ENCODE measurements around the gene NOTCH4. TPM values are rescaled to one million over a fixed set of nuclear protein-coding genes. Genes with fewer than 3 reads are reported as not detected.
"Not testable (repeated sequence)": the region's sequence is repeated elsewhere in the genome, so short reads cannot be mapped to it uniquely, and the experiment has no call there.

The NOTCH4 gene
- total RNA-seq, 1 experiment from 2014 or later, result 1.6 TPM

- DNase-seq, result no peak
- no peak overlapping the region for H3K4me3 ChIP-seq (ENCODE audit: insufficient read depth, low read depth, low read length)
Observed at GRCh38 chr6:32208996-32209395, 14.9 kb downstream of the NOTCH4 start.

DNA sequence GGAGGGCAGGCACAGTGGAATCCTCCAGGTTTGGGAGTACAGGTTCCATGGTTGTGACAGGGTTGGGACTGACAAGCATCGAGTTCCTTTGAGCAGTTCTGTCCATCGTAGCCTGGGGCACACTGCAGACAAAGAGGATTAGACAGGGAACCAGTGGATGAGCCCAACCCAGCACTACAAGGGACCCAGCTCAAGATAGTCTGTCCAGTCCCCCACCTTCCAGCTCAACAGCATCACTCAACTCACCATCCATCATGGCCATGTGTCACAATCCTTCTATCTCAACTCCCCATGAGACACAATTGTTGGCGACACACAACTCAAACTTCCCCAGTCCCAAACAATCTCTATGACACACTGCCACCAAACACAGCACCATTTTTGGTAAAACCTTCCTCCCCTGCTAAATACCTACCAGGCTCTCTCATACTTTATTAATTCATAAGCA, 19.6 kb downstream of the NOTCH4 start:
- Histone ChIP-seq H3K27me3 (ENCODE audit: control insufficient read depth, insufficient read depth, low read length) (peaks cover 2% of the 10 kb centered on the region; the same call in 1 of the 2 replicates), H3K36me3 (replicated peaks; ENCODE audit: control insufficient read depth, insufficient read depth, low read length) (no peaks in the 10 kb centered on the region), H3K4me3 (ENCODE audit: insufficient read depth, low read depth, low read length) (no peak overlapping the region)
- no peak for DNase-seq

More at GRCh38 chr6:32208996-32209395, 14.9 kb downstream of the NOTCH4 start:
- Histone ChIP-seq H3K27me3 (ENCODE audit: control insufficient read depth, insufficient read depth, low read length) (0 out of 2 replicates have a peak, but pooled peaks cover 2% of the 10 kb centered on the region), H3K36me3 (replicated peaks; ENCODE audit: control insufficient read depth, insufficient read depth, low read length) (no peaks in the 10 kb centered on the region)

- no peaks in the 10 kb centered on the region for H3K36me3 ChIP-seq (replicated peaks; ENCODE audit: control insufficient read depth, insufficient read depth, low read length)
- H3K27me3 ChIP-seq (ENCODE audit: control insufficient read depth, insufficient read depth, low read length), result peaks cover 2% of the 10 kb centered on the region; the same call in 1 of the 2 replicates
- no peak for DNase-seq
- no peak overlapping the region for H3K4me3 ChIP-seq (ENCODE audit: insufficient read depth, low read depth, low read length)
Observed at GRCh38 chr6:32203426-32204267, 20.2 kb downstream of the NOTCH4 start.

DNA sequence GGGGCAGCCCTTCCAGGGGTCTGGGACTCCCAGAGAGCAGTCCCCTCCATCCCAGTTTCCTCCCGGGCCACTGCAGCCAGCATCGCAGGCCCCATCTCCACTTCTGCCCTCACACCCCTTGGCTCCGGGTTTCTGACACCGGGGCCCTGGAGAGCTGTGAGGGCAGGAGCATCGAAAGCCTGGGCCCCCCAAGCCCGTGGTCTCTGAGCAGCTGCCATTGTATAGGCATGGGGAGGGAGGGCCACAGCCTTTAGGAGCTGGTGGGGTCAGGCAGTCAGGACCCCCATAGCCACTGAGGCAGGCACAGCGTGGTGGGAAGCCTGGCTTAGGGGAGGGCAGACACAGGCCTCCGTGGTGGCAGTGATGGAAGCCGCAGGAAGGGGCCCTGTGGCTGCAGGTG, 21.7 kb downstream of the NOTCH4 start:
- peaks cover 2% of the 10 kb centered on the region; the same call in 1 of the 2 replicates for H3K27me3 ChIP-seq (ENCODE audit: control insufficient read depth, insufficient read depth, low read length)
- DNase-seq, result no peak
- no peaks in the 10 kb centered on the region for H3K36me3 ChIP-seq (replicated peaks; ENCODE audit: control insufficient read depth, insufficient read depth, low read length)
- no peak overlapping the region for H3K4me3 ChIP-seq (ENCODE audit: insufficient read depth, low read depth, low read length)

- Histone ChIP-seq H3K27me3 (ENCODE audit: control insufficient read depth, insufficient read depth, low read length) (peaks cover 2% of the 10 kb centered on the region; the same call in 1 of the 2 replicates), H3K36me3 (replicated peaks; ENCODE audit: control insufficient read depth, insufficient read depth, low read length) (no peaks in the 10 kb centered on the region), H3K4me3 (ENCODE audit: insufficient read depth, low read depth, low read length) (no peak overlapping the region)
- DNase-seq, result no peak
Observed at GRCh38 chr6:32200711-32201475, 23.0 kb downstream of the NOTCH4 start.

GRCh38 chr6:32198866-32199265, 25.0 kb downstream of the NOTCH4 start:
- Histone ChIP-seq H3K27me3 (ENCODE audit: control insufficient read depth, insufficient read depth, low read length) (no peaks in the 10 kb centered on the region; the same call in 1 of the 2 replicates), H3K4me3 (ENCODE audit: insufficient read depth, low read depth, low read length) (no peak overlapping the region), H3K36me3 (replicated peaks; ENCODE audit: control insufficient read depth, insufficient read depth, low read length) (no peaks in the 10 kb centered on the region)
- no peak for DNase-seq

- H3K36me3 ChIP-seq (replicated peaks; ENCODE audit: control insufficient read depth, insufficient read depth, low read length), result no peaks in the 10 kb centered on the region
- no peaks in the 10 kb centered on the region; the same call in 1 of the 2 replicates for H3K27me3 ChIP-seq (ENCODE audit: control insufficient read depth, insufficient read depth, low read length)
- no peak overlapping the region for H3K4me3 ChIP-seq (ENCODE audit: insufficient read depth, low read depth, low read length)
- DNase-seq, result no peak
Observed at GRCh38 chr6:32198345-32198696, 25.5 kb downstream of the NOTCH4 start.

GRCh38 chr6:32196682-32197616, 26.9 kb downstream of the NOTCH4 start:
- H3K36me3 ChIP-seq (replicated peaks; ENCODE audit: control insufficient read depth, insufficient read depth, low read length), result no peaks in the 10 kb centered on the region

DNA sequence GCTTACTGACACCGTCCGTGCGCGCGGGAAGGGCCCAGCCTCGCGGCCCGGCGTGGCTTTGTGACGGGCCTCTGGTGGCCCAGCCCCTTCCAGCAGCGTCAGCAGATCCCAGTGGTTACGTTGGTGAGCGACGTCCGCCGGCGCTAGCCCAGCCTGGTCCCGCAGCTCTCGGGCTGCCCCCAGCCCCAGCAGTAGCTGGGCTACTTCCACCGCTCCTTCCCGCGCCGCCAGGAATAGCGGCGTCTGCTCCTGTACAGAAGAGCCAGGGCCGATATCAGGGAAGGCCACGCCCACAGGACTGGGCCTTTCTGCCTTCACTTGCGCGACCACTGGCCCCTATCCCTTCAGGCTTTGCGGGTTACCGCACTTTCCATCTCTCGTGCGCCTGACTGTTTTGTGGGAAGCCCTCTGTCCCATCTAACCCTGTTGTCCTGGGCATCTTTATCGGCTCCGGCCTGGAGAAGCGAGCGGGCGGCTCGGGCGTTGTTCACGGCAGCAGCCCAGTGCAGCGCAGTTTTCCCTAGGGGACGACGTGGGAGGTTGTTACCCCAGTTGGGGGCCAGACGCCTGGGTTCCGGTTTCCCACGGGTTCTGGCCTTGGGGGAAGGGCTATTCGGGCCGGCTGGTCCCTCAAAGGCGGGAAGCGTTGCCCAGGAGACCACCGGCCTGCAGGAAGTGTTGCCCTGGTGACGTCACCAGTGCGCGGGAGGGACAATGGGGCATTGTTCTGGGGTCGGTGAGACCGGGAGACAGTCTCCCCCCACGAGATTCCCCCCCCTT, 27.8 kb downstream of the NOTCH4 start:
- Histone ChIP-seq H3K36me3 (replicated peaks; ENCODE audit: control insufficient read depth, insufficient read depth, low read length) (no peaks in the 10 kb centered on the region), H3K27me3 (ENCODE audit: control insufficient read depth, insufficient read depth, low read length) (no peaks in the 10 kb centered on the region), H3K4me3 (ENCODE audit: insufficient read depth, low read depth, low read length) (peak overlapping the region; percentile 92)
- peak; percentile 90 for DNase-seq

More at GRCh38 chr6:32196682-32197616, 26.9 kb downstream of the NOTCH4 start:
- Histone ChIP-seq H3K4me3 (ENCODE audit: insufficient read depth, low read depth, low read length) (peak overlapping the region; percentile 92), H3K27me3 (ENCODE audit: control insufficient read depth, insufficient read depth, low read length) (no peaks in the 10 kb centered on the region; the same call in 1 of the 2 replicates)
- DNase-seq, result peak; percentile 56

DNA sequence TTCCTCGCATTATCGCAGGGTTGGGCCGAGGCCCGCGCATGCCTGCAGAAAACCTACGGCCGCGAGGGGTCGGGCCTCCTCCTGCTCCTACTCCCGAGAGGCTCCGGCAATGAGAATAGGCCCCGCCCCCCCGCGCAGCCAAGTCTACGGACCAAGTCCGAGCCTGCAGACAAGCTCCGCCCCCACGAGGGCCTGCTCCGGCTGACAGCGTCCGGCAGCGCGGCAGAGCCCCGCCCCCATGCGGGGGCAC, 28.3 kb downstream of the NOTCH4 start:
- Histone ChIP-seq H3K4me3 (ENCODE audit: insufficient read depth, low read depth, low read length) (peak overlapping the region; percentile 92), H3K27me3 (ENCODE audit: control insufficient read depth, insufficient read depth, low read length) (no peaks in the 10 kb centered on the region), H3K36me3 (replicated peaks; ENCODE audit: control insufficient read depth, insufficient read depth, low read length) (no peaks in the 10 kb centered on the region)
- peak; percentile 98 for DNase-seq

DNA sequence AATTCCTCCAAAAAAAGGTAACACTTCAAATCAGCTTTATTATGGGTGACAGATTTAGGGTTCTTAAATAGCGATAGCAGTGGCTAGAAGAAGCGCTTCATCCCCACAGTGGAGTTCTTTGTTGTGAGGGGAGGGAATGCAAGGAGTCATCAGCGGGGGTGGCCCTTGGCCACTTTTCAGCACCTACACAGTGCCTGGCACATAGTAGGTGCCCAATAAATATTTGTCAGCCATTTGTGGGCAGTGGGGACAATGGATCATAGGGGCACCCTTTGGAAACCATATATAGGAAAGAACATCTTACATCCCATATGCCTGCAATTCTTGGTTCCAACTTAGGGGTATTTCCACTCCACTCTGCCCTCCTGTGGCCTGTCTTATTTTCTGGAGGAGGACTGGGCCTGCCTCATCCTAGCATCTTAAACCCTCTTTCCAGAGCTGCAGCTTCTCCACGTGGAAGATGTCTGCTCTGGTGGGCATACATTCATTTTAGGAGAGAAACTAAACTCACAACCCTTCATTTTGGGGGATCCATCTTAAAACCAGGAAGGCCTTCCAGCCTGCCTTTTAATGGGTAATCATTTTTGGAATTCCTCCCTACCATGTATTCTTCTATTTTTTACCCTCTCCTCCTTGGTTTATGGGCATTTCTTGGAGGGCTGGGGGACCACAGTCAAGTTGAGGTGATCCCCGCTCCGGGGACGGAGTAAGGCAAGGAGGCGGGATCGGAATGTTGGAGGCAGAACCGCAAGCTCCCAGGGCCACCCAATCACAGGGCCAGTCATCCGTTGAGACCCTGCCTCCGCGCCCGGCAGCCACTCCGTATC, 28.8 kb downstream of the NOTCH4 start:
- no peak for DNase-seq
- H3K36me3 ChIP-seq (replicated peaks; ENCODE audit: control insufficient read depth, insufficient read depth, low read length), result no peaks in the 10 kb centered on the region
- H3K27me3 ChIP-seq (ENCODE audit: control insufficient read depth, insufficient read depth, low read length), result no peaks in the 10 kb centered on the region
- H3K4me3 ChIP-seq (ENCODE audit: insufficient read depth, low read depth, low read length), result peak overlapping the region; percentile 49

DNA sequence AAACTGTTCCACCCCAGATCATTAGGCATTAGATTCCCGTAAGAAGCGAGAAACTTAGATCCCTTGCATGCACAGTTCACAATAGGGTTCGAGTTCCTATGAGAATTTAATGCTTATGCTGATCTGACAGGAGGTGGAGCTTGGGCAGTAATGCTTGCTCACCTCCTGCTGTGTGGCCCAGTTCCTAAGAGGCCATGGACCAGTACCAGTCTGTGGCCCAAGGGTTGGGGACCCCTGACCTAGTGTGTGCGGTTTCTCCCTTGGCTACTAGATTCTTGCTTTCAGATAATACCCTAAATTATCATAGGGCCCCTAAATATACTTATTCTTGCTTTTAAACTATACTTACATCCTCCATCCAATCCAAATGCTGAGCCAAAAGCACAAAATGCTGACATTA, 29.5 kb downstream of the NOTCH4 start:
- DNase-seq, result no peak
- no peaks in the 10 kb centered on the region for H3K27me3 ChIP-seq (ENCODE audit: control insufficient read depth, insufficient read depth, low read length)
- no peak overlapping the region for H3K4me3 ChIP-seq (ENCODE audit: insufficient read depth, low read depth, low read length)
- H3K36me3 ChIP-seq (replicated peaks; ENCODE audit: control insufficient read depth, insufficient read depth, low read length), result no peaks in the 10 kb centered on the region

DNA sequence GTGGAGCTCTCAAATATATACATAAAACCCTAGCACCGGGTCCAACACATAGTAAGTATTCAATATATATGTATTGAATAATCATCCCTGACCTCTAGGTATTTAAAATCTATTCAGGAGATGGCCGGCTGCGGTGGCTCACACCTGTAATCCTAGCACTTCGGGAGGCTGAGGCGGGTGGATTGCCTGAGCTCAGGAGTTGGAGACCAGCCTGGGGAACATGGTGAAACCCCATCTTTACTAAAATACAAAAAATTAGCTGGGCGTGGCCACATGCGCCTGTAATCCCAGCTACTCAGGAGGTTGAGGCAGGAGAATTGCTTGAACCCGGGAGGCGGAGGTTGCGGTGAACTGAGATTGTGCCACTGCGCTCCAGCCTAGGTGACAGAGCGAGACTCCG, 30.8 kb downstream of the NOTCH4 start:
- H3K4me3 ChIP-seq (ENCODE audit: insufficient read depth, low read depth, low read length), result peak overlapping the region; percentile 26; the same call in 1 of the 2 replicates
- H3K36me3 ChIP-seq (replicated peaks; ENCODE audit: control insufficient read depth, insufficient read depth, low read length); DNase-seq; H3K27me3 ChIP-seq (ENCODE audit: control insufficient read depth, insufficient read depth, low read length): not testable (repeated sequence)

Measured in H7 (cell line).